ENCODE measurements around the gene STARD10.
"Not testable (repeated sequence)": the region's sequence is repeated elsewhere in the genome, so short reads cannot be mapped to it uniquely, and the experiment has no call there.

Gene STARD10

GRCh38 chr11:72828692-72829101 lies 34.9 kb upstream of the STARD10 start:
- POLR2A ChIA-PET = interaction anchor here (0.9 kb wide), 1 partner anchor 38 kb away, joined by 3 read pairs; no protein-coding TSS in a partner anchor
- no peak for TF ChIP-seq ELF4 (IDR thresholded peaks at IDR 0.05)
- no peak for TF ChIP-seq SUZ12 (IDR thresholded peaks at IDR 0.05)
- TF ChIP-seq TARDBP (IDR thresholded peaks at IDR 0.05) = no peak
- no peak for TF ChIP-seq FOXK2 (IDR thresholded peaks at IDR 0.05)
- no peak for TF ChIP-seq ARNT (IDR thresholded peaks at IDR 0.05)
- no peak for TF ChIP-seq FOXM1 (IDR thresholded peaks at IDR 0.05; ENCODE audit: borderline replicate concordance)

DNA sequence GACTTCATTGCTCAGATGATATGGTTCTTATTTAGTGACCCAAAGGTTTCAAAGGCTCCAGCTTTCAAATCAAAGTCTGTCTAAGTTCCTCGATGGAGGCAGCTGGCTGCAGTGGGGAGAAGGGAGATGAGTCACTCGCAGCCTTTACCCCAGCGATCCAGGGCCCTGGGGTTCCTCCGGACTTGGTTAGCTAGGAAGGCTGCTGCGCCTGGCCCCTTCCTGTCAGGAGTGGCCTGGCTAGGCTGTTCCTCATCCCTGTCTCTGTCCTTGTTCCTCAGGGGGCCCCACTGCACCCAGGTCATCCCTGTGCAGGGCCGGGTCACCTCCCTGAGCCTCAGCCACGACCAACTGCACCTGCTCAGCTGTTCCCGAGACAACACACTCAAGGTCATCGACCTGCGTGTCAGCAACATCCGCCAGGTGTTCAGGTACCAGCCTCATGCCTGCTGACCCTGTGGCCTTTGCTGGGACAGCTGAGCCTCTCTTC lies 34.3 kb upstream of the STARD10 start:
- ChIA-PET CTCF (interaction anchor here (1.3 kb wide), 1 partner anchor 357 kb away, joined by 3 read pairs; no protein-coding TSS in a partner anchor), POLR2A (interaction anchor here (0.9 to 1.3 kb wide), 2 partner anchors 15 to 39 kb away, joined by 3 read pairs; no protein-coding TSS in a partner anchor)
- TF ChIP-seq HDGF (IDR thresholded peaks at IDR 0.05; ENCODE audit: borderline replicate concordance) (no peak), FOXM1 (IDR thresholded peaks at IDR 0.05; ENCODE audit: borderline replicate concordance) (no peak), ZNF384 (IDR thresholded peaks at IDR 0.05) (no peak), SUZ12 (IDR thresholded peaks at IDR 0.05) (no peak)
- DNase-seq (ENCODE audit: extremely low spot score) = no peak

More at GRCh38 chr11:72828692-72829101, 34.9 kb upstream of the STARD10 start:
- DNase-seq (ENCODE audit: extremely low spot score) = no peak
- CTCF ChIA-PET = no interaction called here

- not testable (repeated sequence) for DNase-seq (ENCODE audit: extremely low spot score)
- ChIA-PET POLR2A (interaction anchor here (1.3 kb wide), 1 partner anchor 15 kb away, joined by 3 read pairs; no protein-coding TSS in a partner anchor), CTCF (interaction anchor here (1.3 kb wide), 1 partner anchor 358 kb away, joined by 3 read pairs; no protein-coding TSS in a partner anchor)
Measured at GRCh38 chr11:72827656-72828055, 33.8 kb upstream of the STARD10 start.

- no peak for DNase-seq (ENCODE audit: extremely low spot score)
- POLR2A ChIA-PET = interaction anchor here (1.3 kb wide), 1 partner anchor 14 kb away, joined by 3 read pairs; no protein-coding TSS in a partner anchor
- CTCF ChIA-PET = interaction anchor here (1.3 kb wide), 1 partner anchor 358 kb away, joined by 3 read pairs; no protein-coding TSS in a partner anchor
- TF ChIP-seq SP1 (IDR thresholded peaks at IDR 0.05) (no peak), NFRKB (IDR thresholded peaks at IDR 0.05) (no peak), ARNT (IDR thresholded peaks at IDR 0.05) (no peak), ELF4 (IDR thresholded peaks at IDR 0.05) (no peak), HDGF (IDR thresholded peaks at IDR 0.05; ENCODE audit: borderline replicate concordance) (no peak), CTBP1 (IDR thresholded peaks at IDR 0.05; ENCODE audit: borderline replicate concordance) (no peak), SUZ12 (IDR thresholded peaks at IDR 0.05) (no peak), TARDBP (IDR thresholded peaks at IDR 0.05) (no peak), BHLHE40 (IDR thresholded peaks at IDR 0.05; ENCODE audit: borderline replicate concordance) (no peak), FOXA1 (IDR thresholded peaks at IDR 0.05) (no peak), L3MBTL2 (conservative IDR thresholded peaks at IDR 0.05) (no peak)
Measured at GRCh38 chr11:72826942-72827480, 33.2 kb upstream of the STARD10 start.

GRCh38 chr11:72826191-72826941 lies 32.5 kb upstream of the STARD10 start:
- POLR2A ChIA-PET = interaction anchor here (1.3 kb wide), 1 partner anchor 13 kb away, joined by 3 read pairs; no protein-coding TSS in a partner anchor
- no peak for DNase-seq (ENCODE audit: extremely low spot score)
- TF ChIP-seq TARDBP (IDR thresholded peaks at IDR 0.05) (no peak), L3MBTL2 (conservative IDR thresholded peaks at IDR 0.05) (no peak), BHLHE40 (IDR thresholded peaks at IDR 0.05; ENCODE audit: borderline replicate concordance) (no peak)
- CTCF ChIA-PET = no interaction called here

- no peak for DNase-seq (ENCODE audit: extremely low spot score)
- ChIA-PET POLR2A (no interaction called here), CTCF (no interaction called here)
- TF ChIP-seq LEF1 (IDR thresholded peaks at IDR 0.05; ENCODE audit: borderline replicate concordance) (no peak), NFRKB (IDR thresholded peaks at IDR 0.05) (no peak), FOXK2 (IDR thresholded peaks at IDR 0.05) (no peak), CTBP1 (IDR thresholded peaks at IDR 0.05; ENCODE audit: borderline replicate concordance) (no peak)
Measured at GRCh38 chr11:72825661-72826060, 31.8 kb upstream of the STARD10 start.

GRCh38 chr11:72824811-72825505 lies 31.1 kb upstream of the STARD10 start:
- CTCF ChIA-PET = interaction anchor here (0.6 kb wide), 2 partner anchors 89 to 353 kb away, joined by 3 to 4 read pairs; no protein-coding TSS in a partner anchor
- no peak for TF ChIP-seq PKNOX1 (IDR thresholded peaks at IDR 0.05)
- TF ChIP-seq FOXK2 (IDR thresholded peaks at IDR 0.05) = no peak
- TF ChIP-seq CTBP1 (IDR thresholded peaks at IDR 0.05; ENCODE audit: borderline replicate concordance) = no peak
- no peak for TF ChIP-seq TARDBP (IDR thresholded peaks at IDR 0.05)
- no peak for TF ChIP-seq LEF1 (IDR thresholded peaks at IDR 0.05; ENCODE audit: borderline replicate concordance)
- no peak for TF ChIP-seq ARNT (IDR thresholded peaks at IDR 0.05)
- DNase-seq (ENCODE audit: extremely low spot score) = no peak
- POLR2A ChIA-PET = interaction anchor here (1.0 kb wide), 1 partner anchor 102 kb away, joined by 6 read pairs; no protein-coding TSS in a partner anchor

Measured in HEK293T (cell line).